ENCODE results near the gene PLXNA2. TPM values are rescaled to one million over a fixed set of nuclear protein-coding genes. Genes with fewer than 3 reads are reported as not detected.

PLXNA2 gene
- total and polyA plus RNA-seq, 2 of the 8 experiments (the other 6 are each of a cell fraction or from before 2014, with no cell fraction given), result 0.33 to 1.5 TPM

DNA sequence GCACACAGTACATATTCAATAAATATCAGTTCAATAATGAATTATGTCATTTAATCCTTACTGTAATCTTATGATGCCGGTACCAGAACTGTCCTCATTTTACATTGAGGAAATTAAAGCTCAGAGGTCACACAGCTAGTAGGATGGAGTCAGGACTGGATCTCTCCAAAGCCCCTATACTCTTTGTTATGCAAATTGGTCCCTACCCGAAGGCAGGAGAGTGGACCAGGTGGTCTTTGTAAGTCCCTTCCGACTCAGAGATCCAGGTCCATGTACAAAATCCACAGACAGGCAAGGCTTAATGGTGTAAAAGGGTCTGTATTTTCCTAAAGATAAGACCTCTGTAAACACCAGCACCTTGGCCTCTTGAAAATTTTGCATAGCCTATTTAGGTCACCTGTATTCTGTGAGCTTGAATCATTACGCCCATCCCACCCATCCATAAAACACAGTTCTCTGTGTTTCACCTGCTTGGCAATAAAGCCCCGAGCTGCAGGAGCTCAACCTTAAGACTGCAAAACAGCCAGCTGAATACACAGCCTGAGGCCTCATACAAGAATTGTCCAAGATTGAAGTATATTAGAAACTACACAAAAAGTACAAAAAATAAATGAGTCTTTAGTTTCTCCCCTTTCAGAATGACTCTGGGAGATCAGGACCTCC lies 41.7 kb downstream of the PLXNA2 start:
- H4K20me1 ChIP-seq (replicated peaks in 1 of 2; ENCODE audit: control insufficient read depth in 1 of 2, insufficient read depth in 2 of 2, low read length in 2 of 2), result no peaks in the 10 kb centered on the region
- no peak for TF ChIP-seq BACH1 (IDR thresholded peaks at IDR 0.05; ENCODE audit: low read length)
- peak; percentile 55; the same call in 1 of the 2 replicates for TF ChIP-seq POU5F1 (IDR thresholded peaks at IDR 0.05; ENCODE audit: low read depth, low read length)
- TF ChIP-seq SP2 (IDR thresholded peaks at IDR 0.05; ENCODE audit: low read length), result no peak
- no peak for TF ChIP-seq CTBP2 (IDR thresholded peaks at IDR 0.05; ENCODE audit: borderline replicate concordance, insufficient read depth, insufficient read length, low read length)
- H2BK12ac ChIP-seq (ENCODE audit: low read depth, low read length), result no peak overlapping the region
- 84% methylated on average over 5 of the region's 5 CpGs; no CpG with 5 or more reads in 1 of the 2 experiments for WGBS, 2 experiments (ENCODE audit: extremely low coverage in 1 of 2, insufficient coverage in 1 of 2, insufficient read length in 1 of 2, insufficient replicate concordance in 2 of 2, low coverage in 1 of 2, low lambda C conversion rate in 2 of 2, missing lambda C conversion rate in 1 of 2)
- H2AFZ ChIP-seq (ENCODE audit: low read length), result no peak overlapping the region
- H3K23me2 ChIP-seq (ENCODE audit: low read depth, low read length), result no peaks in the 10 kb centered on the region
- H3K56ac ChIP-seq (replicated peaks; ENCODE audit: insufficient read length, low read depth, low read length), result no peak overlapping the region
- no peak overlapping the region for H4K8ac ChIP-seq (ENCODE audit: extremely low read depth, insufficient read depth, low read length)
- H3K4me3 ChIP-seq (ENCODE audit: extremely low read depth in 1 of 4, insufficient read depth in 2 of 4, low read depth in 3 of 4, low read length in 4 of 4), result no peak overlapping the region
- H2BK15ac ChIP-seq (ENCODE audit: low read length), result no peak overlapping the region
- DNase-seq (ENCODE audit: low read depth in 1 of 2, low spot score in 2 of 2) (no peak), FAIRE-seq (no peak)
- H3K9ac ChIP-seq (replicated peaks in 1 of 4; ENCODE audit: extremely low read depth in 1 of 4, low read depth in 3 of 4, low read length in 3 of 4), result no peak overlapping the region
- peaks cover 0 to 7% (median 0%) of the 10 kb centered on the region in 4 experiments; a peak in 2 of 7 replicates for H3K4me1 ChIP-seq (replicated peaks in 1 of 4; ENCODE audit: control insufficient read depth in 3 of 4, insufficient read depth in 4 of 4, low read length in 3 of 4)
- H3K18ac ChIP-seq (ENCODE audit: extremely low read depth, low read length), result no peak overlapping the region
- no peak overlapping the region for H3K23ac ChIP-seq (ENCODE audit: insufficient read length)
- no peak overlapping the region for H3K4ac ChIP-seq (replicated peaks; ENCODE audit: insufficient read length, low read depth, low read length)
- H2BK120ac ChIP-seq (replicated peaks; ENCODE audit: low read depth, low read length), result no peak overlapping the region
- POLR2A ChIA-PET (ENCODE audit: partially characterized antibody), result no interaction called here
- H3K9me3 ChIP-seq (ENCODE audit: insufficient read depth in 2 of 2, low read depth in 1 of 2, low read length in 1 of 2), result no peaks in the 10 kb centered on the region
- no peaks in the 10 kb centered on the region for H3K79me2 ChIP-seq (ENCODE audit: control insufficient read depth in 1 of 2, insufficient read depth in 2 of 2, low read length in 2 of 2)
- no peaks in the 10 kb centered on the region for H3K36me3 ChIP-seq (ENCODE audit: control insufficient read depth in 2 of 4, insufficient read depth in 4 of 4, low read length in 3 of 4)
- no peak overlapping the region for H3K14ac ChIP-seq (ENCODE audit: insufficient read length)
- H4K91ac ChIP-seq (replicated peaks; ENCODE audit: insufficient read length, low read length), result no peak overlapping the region
- no peak overlapping the region for H2BK20ac ChIP-seq (ENCODE audit: low read length)
- H3K27ac ChIP-seq (ENCODE audit: low read depth, low read length), result no peak overlapping the region
- H3K4me2 ChIP-seq (ENCODE audit: insufficient read depth in 1 of 2, low read depth in 2 of 2, low read length in 2 of 2), result no peak overlapping the region
- CTCF ChIA-PET (ENCODE audit: partially characterized antibody), result interaction anchor here (0.7 to 2.0 kb wide), 20 partner anchors 8 to 220 kb away, joined by 3 to 10 read pairs (median 3); no protein-coding TSS in a partner anchor
- H3K27me3 ChIP-seq (replicated peaks in 1 of 4; ENCODE audit: control insufficient read depth in 3 of 4, extremely low read depth in 1 of 4, insufficient read depth in 3 of 4, low read length in 3 of 4), result no peaks in the 10 kb centered on the region
- H3K79me1 ChIP-seq (ENCODE audit: low read depth, low read length), result no peaks in the 10 kb centered on the region
- no peak overlapping the region for H2BK5ac ChIP-seq (ENCODE audit: low read depth, low read length)
- no peak overlapping the region for H2AK5ac ChIP-seq (ENCODE audit: low read depth, low read length)
- no peak overlapping the region for H4K5ac ChIP-seq (ENCODE audit: insufficient read length, low read depth, low read length)
